ENCODE results near the gene HECW1.

- TF ChIP-seq ZNF837 (tag by site-specific recombination; IDR thresholded peaks at IDR 0.05) (no peak), ATF2 (tag by site-specific recombination; IDR thresholded peaks at IDR 0.05; ENCODE audit: low read depth) (no peak), CTCF (tag by site-specific recombination; IDR thresholded peaks at IDR 0.05) (no peak), ZNF391 (tag by site-specific recombination; IDR thresholded peaks at IDR 0.05; ENCODE audit: borderline replicate concordance, low read depth) (no peak), BCL11A (tag by site-specific recombination; IDR thresholded peaks at IDR 0.05; ENCODE audit: low read depth) (no peak), ZNF423 (tag by site-specific recombination; IDR thresholded peaks at IDR 0.05) (no peak), SCRT1 (tag by site-specific recombination; IDR thresholded peaks at IDR 0.05; ENCODE audit: borderline replicate concordance) (no peak), TCF7L2 (IDR thresholded peaks at IDR 0.05; ENCODE audit: borderline replicate concordance, low read depth, low read length) (no peak), ZNF121 (tag by site-specific recombination; IDR thresholded peaks at IDR 0.05) (no peak)
Observed at GRCh38 chr7:43290978-43291377, 178.5 kb downstream of the HECW1 start.
